ENCODE measurements around the gene ME1.

DNA sequence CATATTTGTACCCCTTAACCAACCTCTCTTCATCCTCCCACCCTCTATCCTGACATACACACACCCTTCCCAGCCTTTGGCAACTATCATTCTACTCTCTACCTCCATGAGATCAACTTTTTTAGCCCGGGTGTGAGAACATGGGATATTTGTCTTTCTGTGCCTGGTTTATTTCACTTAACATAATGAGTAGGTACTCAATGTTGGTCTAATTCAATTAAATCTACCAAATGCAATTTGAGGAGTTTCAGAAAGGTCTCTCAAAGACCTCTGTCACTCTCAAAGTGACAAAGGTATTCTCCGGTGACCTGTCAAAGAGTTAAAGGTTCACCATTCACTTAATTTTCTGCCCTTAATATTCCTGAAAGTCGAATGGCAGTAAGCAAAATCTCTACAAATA is 87.7 kb downstream of the ME1 start:
- no peak for TF ChIP-seq CTCF (IDR thresholded peaks at IDR 0.05)
- TF ChIP-seq EP300 (IDR thresholded peaks at IDR 0.05) = no peak
